A172 (cell line): ENCODE results near the gene GADD45GIP1. TPM values are rescaled to one million over a fixed set of nuclear protein-coding genes. Genes with fewer than 3 reads are reported as not detected.

ENCODE experiments used
- DNase-seq: peaks from one replicate; pipeline ENCODE4 v3.0.0-alpha.2; 2015; ENCODE audit warnings: low spot score
- total RNA-seq: library from RNA; depleted of rRNA; stranded (reverse); fragments of >200 nt; shearing (Covaris generic); gene quantifications from 2 replicates; pipeline ENCODE4 v1.2.3, GENCODE V29; 2014; rRNA removed

GADD45GIP1 gene
- 64.2 and 82.8 TPM in 2 replicates for total RNA-seq

DNA sequence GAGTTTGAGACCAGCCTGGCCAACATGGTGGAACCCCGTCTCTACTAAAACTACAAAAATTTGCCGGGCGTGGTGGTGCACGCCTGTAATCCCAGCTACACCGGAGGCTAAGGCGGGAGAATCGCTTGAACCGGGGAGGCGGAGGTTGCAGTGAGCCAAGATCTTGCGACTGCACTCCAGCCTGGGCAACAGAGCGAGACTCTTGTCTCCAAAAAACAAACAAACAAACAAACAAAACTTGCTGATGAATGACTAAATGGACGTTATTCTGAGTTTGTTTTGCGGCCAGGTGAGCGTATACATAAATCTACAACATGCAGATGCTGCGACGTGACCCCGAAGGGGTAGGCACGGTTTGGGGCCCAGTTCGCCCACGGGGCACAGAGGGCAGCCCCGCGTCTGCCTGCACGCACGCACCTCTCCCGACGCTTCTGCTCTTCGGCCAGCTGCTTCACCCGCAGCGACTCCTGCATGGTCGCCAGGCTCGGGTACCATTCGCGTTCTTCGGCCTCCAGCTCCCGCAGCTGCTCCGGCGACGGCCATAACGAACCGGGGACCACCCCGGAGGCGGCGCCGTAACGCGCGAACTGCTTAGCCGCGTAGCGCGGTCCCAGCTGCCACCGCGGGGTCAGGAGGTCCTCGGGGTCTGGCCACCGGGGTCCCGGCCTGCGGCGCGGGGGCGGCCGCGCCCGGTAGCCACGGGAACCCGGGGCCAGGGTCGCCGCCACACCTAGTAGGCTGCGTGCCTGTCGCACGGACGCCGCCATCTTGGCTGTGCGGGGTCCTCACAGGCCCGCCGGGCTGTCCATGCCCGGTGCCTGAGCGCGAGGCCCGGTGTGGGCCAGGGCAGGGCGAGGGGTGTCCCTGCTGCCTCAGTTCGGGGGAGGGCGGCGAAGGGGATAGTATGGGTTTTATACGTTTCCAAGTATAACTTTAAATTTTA is at the start of gene GADD45GIP1:
TSS of gene GADD45GIP1 (minus strand) at position 778 of the 943 bp plus-strand sequence. CDS start at position 767, 11 bp downstream.
- DNase-seq = peak; percentile 67

DNA sequence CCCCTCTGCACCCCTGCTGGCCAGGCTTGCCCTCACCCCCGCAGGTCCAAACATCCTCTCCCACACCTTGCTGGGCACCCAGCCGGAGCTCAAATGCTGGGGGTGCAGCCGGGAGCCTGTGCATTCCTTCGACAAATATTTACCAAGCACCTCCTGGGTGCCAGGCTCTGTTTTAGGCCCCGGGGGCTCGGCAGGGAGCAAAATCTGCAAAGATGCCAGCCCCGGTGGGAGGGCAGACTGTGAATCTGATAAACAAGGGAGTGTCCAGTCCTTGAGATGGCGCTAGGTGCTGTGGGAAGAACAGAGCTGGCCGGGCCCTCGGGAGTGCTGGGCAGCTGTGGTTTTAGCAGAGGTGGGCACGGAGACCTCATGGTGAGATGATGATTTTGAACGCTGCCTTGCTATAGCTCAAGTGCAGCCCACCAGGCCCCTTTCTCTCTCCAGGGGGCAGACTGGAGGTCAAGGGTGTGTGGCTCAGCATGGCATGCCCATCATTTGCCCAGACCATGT is 48.9 kb upstream of the GADD45GIP1 start:
- DNase-seq = no peak

DNA sequence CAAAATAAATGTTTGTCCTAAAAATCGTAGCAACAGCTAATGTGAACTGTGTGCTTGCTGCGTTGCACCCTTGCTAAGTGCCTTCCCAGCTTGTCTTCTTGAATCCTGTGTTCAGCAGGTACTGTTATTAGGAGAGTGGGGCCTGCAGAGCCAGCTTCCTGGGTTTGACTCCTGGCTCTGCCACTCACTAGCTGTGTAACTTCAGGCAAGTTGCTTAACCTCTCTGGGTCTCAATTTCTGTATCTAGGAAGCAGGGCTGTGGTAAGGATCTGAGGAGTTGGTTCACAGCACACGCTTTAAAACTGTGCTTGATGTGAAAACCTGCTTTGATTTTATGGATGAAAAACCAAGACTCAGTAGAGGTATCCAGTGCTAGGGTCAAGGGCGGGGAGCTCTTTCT is 48.2 kb upstream of the GADD45GIP1 start:
- no peak for DNase-seq

DNA sequence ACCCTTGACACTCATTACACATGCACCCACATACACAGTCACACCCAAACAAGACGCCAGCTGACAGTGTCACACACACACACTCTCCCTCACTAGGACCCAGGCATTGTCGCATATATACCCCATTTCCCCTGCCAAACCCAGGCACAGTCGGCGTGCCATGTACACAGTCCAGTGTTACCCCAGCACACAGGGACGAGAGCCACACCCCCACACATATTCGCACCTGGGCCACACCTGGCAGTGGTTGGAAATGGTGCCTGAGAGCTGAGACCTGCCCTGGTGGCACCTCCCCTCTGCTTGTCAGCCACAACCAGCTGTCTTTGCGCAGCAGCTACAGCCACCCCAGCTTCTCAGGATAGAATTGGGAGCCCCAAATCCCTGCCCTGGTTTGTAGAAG is 47.2 kb upstream of the GADD45GIP1 start:
- no peak for DNase-seq

DNA sequence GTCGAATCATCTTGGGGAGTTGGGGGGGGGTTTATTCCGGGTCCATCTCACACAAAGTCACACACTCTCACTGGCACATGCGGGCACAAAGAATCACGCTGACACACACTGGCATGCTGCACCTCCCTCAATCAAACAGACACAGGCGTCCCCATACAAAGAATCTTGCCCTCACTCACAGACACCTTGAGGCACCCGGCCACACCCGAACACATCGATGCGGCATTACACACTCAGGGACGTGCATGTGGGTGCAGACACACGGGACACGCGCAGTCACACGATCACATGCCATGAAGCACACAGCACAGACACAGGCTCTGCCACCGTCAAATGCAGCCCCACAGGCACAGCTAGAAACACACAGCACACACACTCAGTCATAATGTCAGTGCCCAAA is 46.1 kb upstream of the GADD45GIP1 start:
- no peak for DNase-seq

DNA sequence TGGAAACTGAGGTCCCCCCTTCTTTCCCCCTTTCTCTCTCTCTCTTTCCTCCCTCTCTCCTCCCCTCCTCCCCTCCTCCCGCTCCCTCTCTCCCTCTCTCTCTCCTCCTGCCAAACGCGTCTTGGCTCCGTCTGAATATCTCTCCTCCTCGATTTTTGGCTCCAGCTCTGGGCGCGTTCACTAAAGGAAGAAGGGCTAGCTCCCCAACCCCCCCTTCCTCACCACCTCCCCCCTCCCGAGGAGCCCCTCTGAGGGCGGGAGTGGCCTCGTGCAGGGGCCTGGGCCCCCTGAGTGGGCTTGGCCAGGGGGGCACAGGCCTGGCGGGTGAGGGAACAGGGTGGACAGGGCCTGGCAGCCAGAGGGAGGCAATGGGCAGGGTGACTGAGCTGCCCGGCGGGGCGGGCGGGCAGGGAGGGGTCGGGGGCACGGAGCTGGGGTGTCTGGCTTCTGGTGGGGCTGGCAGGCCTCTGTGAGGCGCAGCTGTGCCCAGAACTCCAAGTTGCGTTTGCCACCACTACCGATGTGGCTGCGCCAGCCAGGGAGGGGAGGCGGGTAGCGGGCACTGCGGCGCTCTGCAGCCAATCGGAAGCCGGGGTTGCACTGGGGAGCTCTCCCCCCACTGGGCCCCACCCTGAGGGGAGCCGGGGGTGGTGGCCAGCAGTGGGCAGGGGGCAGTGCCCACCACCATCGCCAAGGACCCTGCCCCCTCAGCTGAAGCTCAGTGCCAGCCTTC is 45.3 kb upstream of the GADD45GIP1 start:
- DNase-seq = no peak

DNA sequence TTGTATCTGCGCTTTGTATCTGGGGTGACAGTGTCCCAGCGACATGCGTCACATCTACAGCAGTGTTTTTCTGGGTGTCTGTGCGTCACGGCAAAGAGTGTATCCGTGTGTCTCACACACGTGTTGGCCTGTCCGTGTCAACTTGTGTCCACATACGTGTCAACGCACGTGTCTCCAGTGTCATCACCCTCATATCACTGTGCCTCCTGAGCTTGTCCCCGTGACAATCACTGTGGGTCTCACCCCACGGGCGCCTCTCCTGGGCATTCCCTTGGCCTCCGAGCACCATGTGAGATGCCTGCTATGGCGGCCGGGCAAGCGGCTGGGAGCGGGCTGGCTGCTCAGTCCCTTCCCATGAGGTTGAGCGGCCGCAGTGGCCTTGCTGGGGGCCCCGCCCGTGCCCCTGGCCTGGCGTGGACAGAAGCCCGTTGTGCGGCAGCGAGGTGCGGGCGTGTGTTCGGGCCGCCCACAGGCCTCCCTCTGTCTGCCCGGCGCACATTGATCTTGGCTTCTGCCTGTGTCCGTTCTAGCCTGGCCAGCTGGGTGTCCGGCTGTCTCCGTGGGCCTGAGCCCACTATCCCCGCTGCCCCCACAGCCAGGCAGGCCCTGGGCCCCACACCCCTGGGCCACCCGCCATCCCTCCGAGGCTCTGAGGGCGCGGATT is 44.6 kb upstream of the GADD45GIP1 start:
- DNase-seq = no peak

DNA sequence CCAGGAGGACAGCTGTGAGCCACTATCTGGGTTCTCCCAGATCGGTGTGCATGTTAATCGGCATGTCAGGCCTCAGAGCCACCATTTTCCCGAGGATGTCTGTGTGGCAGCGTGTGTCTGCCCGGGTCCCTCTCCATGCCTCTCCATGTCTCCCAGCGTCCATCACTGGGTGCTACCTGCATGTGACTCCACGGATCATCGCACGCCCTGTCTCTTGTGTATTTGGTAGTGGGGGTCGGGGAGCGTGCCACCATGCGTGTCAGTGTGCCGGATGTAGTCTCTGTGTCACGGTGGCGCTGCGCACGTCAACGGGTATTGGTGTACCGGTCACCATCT is 44.1 kb upstream of the GADD45GIP1 start:
- DNase-seq = no peak

DNA sequence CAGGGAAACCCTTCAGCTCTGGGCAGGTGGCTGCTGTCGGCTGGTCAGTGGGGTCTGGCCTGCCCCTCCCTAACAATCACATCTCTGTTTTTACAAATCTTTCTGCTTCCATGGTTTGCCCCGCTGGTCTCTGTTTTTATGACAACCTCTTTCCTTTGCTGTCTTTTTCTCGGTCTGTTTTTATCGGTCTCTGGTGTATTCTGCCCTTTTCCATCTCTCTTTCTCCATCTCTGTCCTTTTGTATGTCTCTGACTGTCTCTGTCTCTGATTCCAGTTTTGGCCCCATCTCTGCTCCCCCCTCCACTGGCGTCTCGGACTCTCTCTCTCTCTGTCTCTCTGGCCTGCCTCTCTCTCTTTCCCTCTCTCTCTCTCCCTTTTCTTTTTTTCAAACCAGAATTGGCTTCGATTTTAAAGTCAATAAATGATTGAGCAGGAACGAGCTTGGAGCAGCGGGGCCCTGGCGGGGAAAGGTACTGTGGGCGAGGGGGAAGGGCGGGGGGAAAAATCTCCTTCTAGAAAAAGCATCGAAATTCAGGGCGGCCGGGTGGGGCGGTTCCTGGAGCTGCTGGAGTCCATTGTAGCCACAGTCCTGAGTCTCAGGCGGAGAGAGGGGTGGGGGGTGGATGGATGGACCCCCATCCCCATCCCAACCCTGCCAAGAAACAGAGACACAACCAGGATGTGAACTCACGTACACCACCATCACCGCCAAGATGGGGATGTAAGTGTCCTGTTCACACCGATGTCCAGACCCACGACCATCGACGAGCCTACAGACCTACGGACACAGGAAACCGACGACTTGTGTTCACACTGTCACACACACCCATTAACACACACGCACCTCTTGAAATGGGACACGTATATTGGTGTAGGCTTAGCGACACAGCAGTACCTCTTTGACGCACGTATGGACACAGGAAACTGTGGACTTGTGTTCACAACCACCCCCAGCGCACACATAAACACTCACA is 41.2 kb upstream of the GADD45GIP1 start:
- no peak for DNase-seq

DNA sequence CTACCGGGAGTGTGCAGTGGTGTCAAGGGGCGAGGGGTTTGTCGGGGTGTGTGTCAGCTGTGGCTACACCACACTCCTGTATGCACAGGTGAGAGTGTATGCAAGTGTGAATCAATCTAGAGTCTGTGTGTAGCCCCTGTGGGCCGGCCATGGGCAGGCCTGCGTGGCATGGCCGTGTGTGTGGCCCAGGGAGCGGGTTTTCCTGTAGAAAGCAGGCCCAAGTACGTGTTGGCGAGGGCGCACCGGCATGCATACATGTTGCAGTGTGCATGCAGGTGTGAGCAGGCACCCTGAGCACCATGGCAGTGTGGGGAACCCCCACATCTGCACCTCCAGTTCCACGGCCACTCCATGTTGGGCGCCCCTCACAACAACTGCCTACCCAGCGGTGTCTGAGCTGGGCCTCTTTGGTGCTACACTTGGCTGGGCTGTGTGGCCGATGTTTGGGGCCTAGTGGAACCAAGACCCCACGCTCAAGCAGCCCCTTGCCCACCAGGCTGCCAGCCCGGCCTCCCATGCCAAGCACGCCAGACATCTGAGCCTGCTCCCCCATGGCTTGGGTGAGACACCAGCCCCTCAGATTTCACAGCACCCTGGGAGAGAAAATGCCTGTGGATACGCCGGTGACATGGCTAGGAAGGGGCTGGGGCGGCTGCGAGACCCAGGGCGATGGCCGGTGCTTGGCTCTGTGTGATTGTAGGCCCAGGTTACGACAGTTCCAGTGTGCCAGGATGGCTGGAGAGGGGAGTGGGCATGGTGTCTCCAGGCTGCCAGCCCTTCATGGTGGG is 40.4 kb upstream of the GADD45GIP1 start:
- no peak for DNase-seq

DNA sequence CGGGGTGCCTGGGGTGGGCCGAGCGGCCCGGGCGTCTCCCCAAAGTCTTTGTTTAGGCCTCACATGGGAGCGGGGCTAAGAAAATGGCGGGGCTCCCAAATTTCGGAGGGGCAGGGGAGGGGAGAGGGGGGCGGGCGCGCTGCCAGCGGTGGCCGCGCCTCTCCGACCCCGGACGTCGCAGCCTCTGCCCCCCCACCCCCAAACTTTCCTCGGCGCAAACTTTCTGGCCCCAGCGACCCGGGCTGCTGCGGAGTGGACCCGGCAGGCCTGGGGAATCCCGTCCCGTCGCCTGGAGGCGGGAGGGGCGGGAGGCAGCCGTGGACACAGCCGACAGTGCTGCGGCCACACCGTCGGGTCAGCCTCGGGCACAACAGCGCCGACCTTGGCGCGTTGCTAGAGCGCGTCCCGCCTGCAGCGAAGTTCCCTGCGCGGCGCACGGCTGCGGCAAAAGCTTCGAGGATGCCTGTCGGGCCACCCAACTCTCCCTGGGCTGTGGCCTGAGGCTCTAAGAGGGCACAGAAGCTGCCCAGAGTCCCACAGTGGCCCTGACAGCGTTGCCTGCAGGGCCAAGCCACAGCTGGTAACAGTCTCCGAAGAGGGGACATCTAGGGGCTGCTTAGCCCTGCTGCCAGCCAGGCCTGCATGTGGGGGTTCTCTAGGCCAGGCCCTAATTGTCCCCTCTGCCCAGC is 39.5 kb upstream of the GADD45GIP1 start:
- DNase-seq = no peak

DNA sequence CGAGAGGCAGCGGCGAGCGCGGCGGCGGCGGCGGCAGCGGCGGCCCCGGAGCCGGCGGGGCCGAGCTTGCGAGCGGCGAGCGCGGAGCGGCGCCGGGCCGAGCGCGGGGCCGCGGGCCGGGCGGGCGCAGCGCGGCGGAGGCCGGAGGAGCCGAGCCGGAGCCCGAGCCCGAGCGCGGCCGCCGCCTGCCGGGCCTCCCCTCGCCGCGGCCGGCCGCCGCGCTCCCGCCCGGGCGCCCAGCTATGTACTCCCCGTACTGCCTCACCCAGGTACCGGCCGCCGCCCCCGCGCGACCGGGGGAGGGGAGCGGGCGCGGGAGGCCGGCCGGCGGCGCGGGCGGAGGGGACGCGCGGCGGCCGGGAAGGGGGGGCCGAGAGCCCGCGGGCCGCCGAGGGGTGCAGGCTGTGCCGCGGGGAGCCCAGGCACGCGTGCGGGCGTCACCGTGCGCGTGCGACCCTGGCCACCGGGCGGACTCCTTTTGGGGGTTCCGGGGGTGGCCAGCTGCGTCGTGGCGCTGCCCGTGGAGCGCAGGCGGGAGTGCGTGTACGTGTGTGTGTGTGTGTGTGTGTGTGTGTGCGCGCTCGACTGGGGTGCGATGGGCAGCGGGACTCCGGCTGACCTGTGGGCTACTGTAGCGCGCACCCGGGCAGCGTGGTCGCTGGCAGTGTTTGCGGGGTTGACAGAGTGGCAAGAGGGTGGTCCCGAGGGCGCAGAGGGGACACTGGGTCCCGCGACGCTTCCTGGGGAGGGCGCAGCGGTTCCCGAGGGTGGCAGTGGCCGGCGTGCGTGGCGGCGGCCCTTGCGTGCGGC is 38.8 kb upstream of the GADD45GIP1 start:
- DNase-seq = no peak

DNA sequence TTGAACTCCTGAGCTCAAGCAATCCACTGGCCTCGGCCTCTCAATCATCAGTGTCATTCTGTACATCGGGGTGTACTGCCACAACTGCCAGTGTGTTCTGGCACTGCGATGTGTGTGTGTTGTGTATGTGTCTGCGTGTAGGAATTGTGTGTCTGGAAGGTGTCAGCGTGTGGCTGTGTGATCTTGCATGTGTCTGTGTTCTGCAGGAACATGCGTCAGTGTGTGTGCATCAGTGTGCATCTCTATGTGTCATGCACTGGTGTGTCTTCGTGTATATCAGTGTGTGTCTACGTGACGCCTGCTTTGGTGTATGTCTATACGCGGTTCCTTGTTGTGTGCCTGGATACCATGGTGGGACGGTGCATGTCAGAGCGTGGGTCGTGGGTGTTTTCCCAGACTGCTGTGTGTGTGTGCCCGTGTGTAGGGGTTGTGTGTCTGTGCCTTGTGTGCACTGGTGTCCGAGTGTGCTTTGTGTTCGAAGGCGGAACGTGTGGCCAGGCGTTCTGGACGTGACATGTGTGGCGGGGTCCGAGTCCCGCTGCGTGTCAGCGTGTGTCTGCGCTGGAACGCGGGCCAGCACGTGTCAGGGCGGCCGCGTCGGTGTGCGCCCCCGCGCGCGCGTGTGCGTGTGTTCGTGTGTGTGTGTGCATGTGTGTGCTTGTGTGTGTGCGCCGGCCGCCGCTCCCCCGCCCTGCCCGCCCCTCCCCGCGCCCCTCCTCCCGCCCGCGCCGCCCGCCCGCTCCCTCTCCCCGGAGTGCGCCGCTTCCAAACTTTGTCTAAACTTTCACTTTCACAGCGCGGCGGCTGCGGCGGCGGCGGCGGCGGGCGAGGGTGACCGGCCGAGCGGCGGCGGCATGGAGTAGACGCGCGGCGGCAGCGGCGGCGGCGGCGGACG is 37.9 kb upstream of the GADD45GIP1 start, which contains the start of gene NFIX:
TSS of gene NFIX (plus strand) at position 775 of the 895 bp plus-strand sequence. CDS start 363 bp downstream, outside the sequence.
- DNase-seq = no peak

DNA sequence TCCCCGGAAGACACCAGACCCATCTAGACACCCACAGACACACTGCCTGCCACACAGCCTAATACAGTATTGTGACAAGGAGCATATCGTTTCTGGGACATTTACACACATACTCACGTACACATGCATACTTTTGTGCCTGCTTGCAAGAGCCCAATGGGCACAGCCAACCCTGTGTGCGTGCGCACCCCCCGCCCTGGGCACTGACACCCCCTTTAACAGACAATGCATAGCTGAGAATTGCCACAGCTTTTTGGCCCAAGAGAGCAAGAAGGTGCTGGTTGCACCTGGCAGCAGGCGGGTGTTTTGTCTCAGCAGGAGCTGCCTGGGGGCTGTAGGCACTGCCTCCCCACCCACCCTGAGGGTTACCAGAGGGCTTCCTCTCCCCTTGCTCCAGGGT is 36.5 kb upstream of the GADD45GIP1 start:
- DNase-seq = no peak

DNA sequence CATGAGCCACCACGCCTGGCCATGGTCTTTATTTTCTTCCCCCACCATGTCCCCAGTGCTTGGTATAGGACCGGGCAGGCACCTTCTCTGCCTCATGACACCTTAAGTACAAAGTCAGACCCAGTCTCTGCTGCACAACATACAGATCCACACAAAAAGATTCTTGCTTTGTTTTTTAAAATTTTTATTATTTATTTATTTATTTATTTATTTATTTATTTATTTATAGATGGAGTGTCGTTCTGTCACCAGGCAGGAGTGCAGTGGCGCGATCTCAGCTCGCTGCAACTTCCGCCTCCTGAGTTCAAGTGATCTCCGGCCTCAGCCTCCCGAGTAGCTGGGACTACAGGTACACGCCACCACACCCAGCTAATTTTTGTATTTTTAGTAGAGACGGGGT is 35.7 kb upstream of the GADD45GIP1 start:
- no peak for DNase-seq

DNA sequence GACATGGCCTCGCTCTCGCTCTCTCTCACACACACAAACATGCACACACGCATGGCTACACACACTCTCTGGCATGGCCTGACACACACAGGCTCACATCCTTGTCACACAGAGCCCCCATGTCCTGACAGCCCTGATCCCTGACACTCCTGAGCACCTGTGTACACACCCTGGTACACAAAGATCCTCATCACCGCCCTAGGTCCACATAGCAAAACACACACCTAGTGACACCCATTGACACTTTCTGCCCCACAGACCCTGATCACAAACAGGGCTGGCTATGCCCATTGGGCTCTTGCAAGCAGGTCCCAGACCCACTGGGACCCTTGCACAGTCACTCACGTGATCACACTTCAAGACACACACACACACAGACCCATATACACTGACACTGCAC is 34.3 kb upstream of the GADD45GIP1 start:
- DNase-seq = no peak

DNA sequence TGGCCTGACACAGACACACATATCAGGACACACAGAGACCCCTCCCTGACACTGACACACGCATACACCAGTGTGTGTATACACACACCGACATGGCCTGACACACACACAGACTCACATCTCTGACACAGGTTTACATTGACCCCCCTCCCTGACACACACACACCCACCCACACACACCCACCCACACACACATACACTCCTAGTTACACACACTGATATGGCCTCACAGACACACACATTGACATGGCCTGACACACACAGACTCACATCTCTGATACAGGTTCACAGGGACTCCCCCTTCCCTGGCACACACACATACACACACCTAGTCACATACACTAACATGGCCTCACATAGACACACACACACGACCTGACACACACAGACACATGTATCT is 33.8 kb upstream of the GADD45GIP1 start:
- no peak for DNase-seq

DNA sequence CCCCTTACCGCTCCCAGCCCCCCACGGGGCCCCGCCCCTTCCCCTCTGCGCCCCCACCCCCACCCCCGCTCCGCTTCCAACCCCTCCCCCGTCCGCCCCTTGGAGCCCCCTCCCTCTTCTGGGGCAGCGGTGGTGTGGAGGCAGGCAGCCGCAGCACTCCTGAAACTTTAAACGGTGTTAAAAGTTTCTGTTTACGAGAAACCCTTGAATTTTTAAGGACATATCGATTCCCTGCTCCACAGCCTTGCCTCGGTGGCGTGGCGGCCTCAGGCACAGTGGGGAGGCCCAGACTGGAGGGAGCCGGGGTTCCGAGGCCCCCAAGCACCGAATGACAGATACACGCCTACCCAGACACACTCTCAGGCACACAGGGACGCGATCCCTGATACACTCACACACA is 33.4 kb upstream of the GADD45GIP1 start:
- no peak for DNase-seq
